PC-9 (cell line): Measurements from ENCODE around the gene TNFAIP6. TPM values are rescaled to one million over a fixed set of nuclear protein-coding genes. Genes with fewer than 3 reads are reported as not detected.

Experiments
- BruUV-seq: library from RNA; stranded (reverse); fragments of 400-500 nt; replicated peaks from 2 replicates; lab custom pipeline; 2021; lab: Mats Ljungman, UMichigan
- CTCF ChIA-PET: fragments of 300-600 bp; sonication (Branson Sonifier 250); formaldehyde crosslinking; loops from one replicate; lab custom pipeline; 2022; ENCODE audit warnings: antibody characterized with exemption; lab: Charles Lee
- POLR2A ChIA-PET: fragments of 300-600 bp; sonication (Branson Sonifier 250); formaldehyde crosslinking; loops from one replicate; lab custom pipeline; 2022; ENCODE audit warnings: antibody characterized with exemption; ENCODE audit not compliant: unreplicated experiment; lab: Charles Lee
- DNase-seq, 2 experiments: peaks; one replicate each; pipeline versions ENCODE4 v3.0.0 to v3.0.0-alpha.2; 2015 to 2022; ENCODE audit warnings: mixed read lengths in 1 of 2
- H2AFZ ChIP-seq: fragments of 200-600 bp; sonication (generic); 2 replicates; pipeline ENCODE4 v1.8.1; 2017; ENCODE audit warnings: antibody characterized with exemption
- H3F3A ChIP-seq: fragments of 200-600 bp; sonication (generic); 2 replicates; pipeline ENCODE4 v1.8.1; 2017; ENCODE audit warnings: antibody characterized with exemption, mild to moderate bottlenecking, low read depth; ENCODE audit not compliant: insufficient read depth
- H3K27ac ChIP-seq: fragments of 200-600 bp; sonication (generic); 2 replicates; pipeline ENCODE4 v1.6.1; 2016; ENCODE audit warnings: mixed run types
- H3K27me3 ChIP-seq: fragments of 200-600 bp; sonication (generic); 2 replicates; pipeline ENCODE4 v1.6.1; 2016; ENCODE audit warnings: low read depth, mixed run types; ENCODE audit not compliant: insufficient read depth
- H3K36me3 ChIP-seq: fragments of 200-600 bp; sonication (generic); 2 replicates; pipeline ENCODE4 v1.6.1; 2016; ENCODE audit warnings: low read depth, mixed run types
- H3K4me1 ChIP-seq: fragments of 200-600 bp; sonication (generic); replicated peaks from 2 replicates; pipeline ENCODE4 v1.6.1; 2016; ENCODE audit warnings: mixed run types; ENCODE audit not compliant: insufficient read depth
- H3K4me2 ChIP-seq: fragments of 200-600 bp; sonication (generic); 2 replicates; pipeline ENCODE4 v1.6.1; 2017; ENCODE audit warnings: mixed run types
- H3K4me3 ChIP-seq: fragments of 200-600 bp; sonication (generic); 2 replicates; pipeline ENCODE4 v1.6.1; 2016; ENCODE audit warnings: mixed run types
- H3K79me2 ChIP-seq: fragments of 200-600 bp; sonication (generic); 2 replicates; pipeline ENCODE4 v1.6.1; 2017; ENCODE audit warnings: low read depth, mixed run types
- H3K9me2 ChIP-seq: fragments of 200-600 bp; sonication (generic); 2 replicates; pipeline ENCODE4 v1.8.1; 2017; ENCODE audit warnings: mild to moderate bottlenecking; ENCODE audit not compliant: insufficient read depth
- H3K9me3 ChIP-seq: fragments of 200-600 bp; sonication (generic); 2 replicates; pipeline ENCODE4 v1.8.1; 2016; ENCODE audit warnings: low read depth; ENCODE audit not compliant: insufficient read depth
- H4K20me1 ChIP-seq: fragments of 200-600 bp; sonication (generic); 2 replicates; pipeline ENCODE4 v1.8.1; 2017; ENCODE audit not compliant: insufficient read depth
- CTCF ChIP-seq: fragments of 200-600 bp; sonication (generic); conservative IDR thresholded peaks from 2 replicates; pipeline ENCODE4 v1.6.1; 2017; ENCODE audit warnings: mixed run types, antibody characterized with exemption, mild to moderate bottlenecking, moderate library complexity
- EZH2 ChIP-seq: fragments of 200-600 bp; sonication (generic); IDR thresholded peaks from 2 replicates; pipeline ENCODE4 v1.8.0; 2017; ENCODE audit warnings: antibody characterized with exemption, low read depth
- intact Hi-C: fragments of 100-400 bp; cut with micrococcal nuclease; formaldehyde crosslinking; loops from one replicate; pipeline ENCODE4 v1.10.0; 2022; ENCODE audit not compliant: unreplicated experiment
- total RNA-seq: library from RNA; stranded (reverse); gene quantifications from 2 replicates; pipeline ENCODE4 v1.2.3, GENCODE V29; 2021

Gene TNFAIP6
- total RNA-seq, 1 experiment from 2014 or later, result not detected

- TF ChIP-seq CTCF (no peak), EZH2 (no peak)
- Histone ChIP-seq H3K9me3 (no peaks in the 10 kb centered on the region), H3K4me2 (no peak overlapping the region), H3K4me3 (no peak overlapping the region), H3K27ac (no peak overlapping the region), H3K27me3 (no peaks in the 10 kb centered on the region), H3K36me3 (no peaks in the 10 kb centered on the region), H3K4me1 (no peaks in the 10 kb centered on the region), H4K20me1 (no peaks in the 10 kb centered on the region), H3K79me2 (no peaks in the 10 kb centered on the region), H2AFZ (no peak overlapping the region), H3K9me2 (no peaks in the 10 kb centered on the region), H3F3A (no peaks in the 10 kb centered on the region)
- DNase-seq, result no peak
- ChIA-PET CTCF (no interaction called here), POLR2A (no interaction called here)
- no TSS peak for BruUV-seq
- intact Hi-C loops, result no loop called here
Observed at GRCh38 chr2:151350579-151351195, 6.7 kb upstream of the TNFAIP6 start.

- Histone ChIP-seq H3K4me3 (no peak overlapping the region), H4K20me1 (no peaks in the 10 kb centered on the region), H2AFZ (no peak overlapping the region), H3K9me2 (no peaks in the 10 kb centered on the region), H3K79me2 (no peaks in the 10 kb centered on the region), H3F3A (no peaks in the 10 kb centered on the region), H3K4me2 (no peak overlapping the region), H3K27ac (no peak overlapping the region), H3K9me3 (no peaks in the 10 kb centered on the region), H3K4me1 (no peaks in the 10 kb centered on the region), H3K36me3 (no peaks in the 10 kb centered on the region), H3K27me3 (no peaks in the 10 kb centered on the region)
- intact Hi-C loops, result no loop called here
- no TSS peak for BruUV-seq
- no peak for DNase-seq
- ChIA-PET CTCF (no interaction called here), POLR2A (no interaction called here)
- TF ChIP-seq EZH2, result no peak
- TF ChIP-seq CTCF, result no peak
Observed at GRCh38 chr2:151353995-151354394, 3.4 kb upstream of the TNFAIP6 start.

- ChIA-PET POLR2A (no interaction called here), CTCF (no interaction called here)
- BruUV-seq, result no TSS peak
- Histone ChIP-seq H3K9me3 (no peaks in the 10 kb centered on the region), H3K9me2 (no peaks in the 10 kb centered on the region), H3K4me1 (no peaks in the 10 kb centered on the region), H3F3A (no peaks in the 10 kb centered on the region), H3K4me2 (no peak overlapping the region), H3K36me3 (no peaks in the 10 kb centered on the region), H3K27me3 (no peaks in the 10 kb centered on the region), H3K4me3 (no peak overlapping the region), H3K79me2 (no peaks in the 10 kb centered on the region), H2AFZ (no peak overlapping the region), H4K20me1 (no peaks in the 10 kb centered on the region), H3K27ac (no peak overlapping the region)
- intact Hi-C loops, result no loop called here
- TF ChIP-seq EZH2 (no peak), CTCF (no peak)
- no peak for DNase-seq
Observed at GRCh38 chr2:151354807-151355206, 2.6 kb upstream of the TNFAIP6 start.
